Measurements from ENCODE around the gene CA6. TPM values are rescaled to one million over a fixed set of nuclear protein-coding genes. Genes with fewer than 3 reads are reported as not detected.
"Not testable (repeated sequence)": the region's sequence is repeated elsewhere in the genome, so short reads cannot be mapped to it uniquely, and the experiment has no call there.

CA6 gene
- total RNA-seq, 1 experiment from 2014 or later = not detected

DNA sequence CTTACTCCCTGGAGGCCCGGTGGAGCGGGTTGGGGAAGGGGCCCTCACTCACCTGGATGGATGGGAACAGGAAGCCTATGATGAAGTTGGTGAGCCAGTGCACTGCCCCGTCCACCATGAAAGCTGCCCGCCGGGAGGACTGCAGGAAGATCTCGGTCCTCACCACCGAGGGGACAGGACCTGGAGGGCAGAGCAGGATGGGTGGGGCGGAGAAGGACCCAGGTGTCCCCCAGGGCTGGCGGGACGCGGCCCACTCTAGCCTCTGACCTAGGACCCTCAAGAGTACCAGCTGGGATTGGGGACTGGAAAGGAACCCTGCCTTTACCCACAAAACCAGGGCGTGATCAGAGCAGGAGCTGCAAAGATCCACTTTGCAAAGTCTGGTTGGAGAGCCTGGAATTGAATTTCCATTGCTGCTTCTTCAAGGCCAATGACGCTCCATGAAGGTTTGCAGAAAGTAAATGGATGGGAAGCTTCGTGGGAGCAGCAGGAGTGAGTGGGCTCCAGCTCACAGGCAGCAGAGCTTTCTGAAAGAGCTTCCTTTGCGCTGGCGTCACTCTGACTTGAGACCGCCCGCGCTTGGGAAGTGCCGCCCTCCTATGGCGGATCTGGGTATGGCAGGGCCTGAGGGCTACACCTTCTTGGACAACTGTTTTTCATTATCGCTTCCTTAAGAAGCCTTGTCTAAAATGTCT, 59.2 kb downstream of the CA6 start:
- peak; percentile 64 for DNase-seq (ENCODE audit: low read depth)

DNA sequence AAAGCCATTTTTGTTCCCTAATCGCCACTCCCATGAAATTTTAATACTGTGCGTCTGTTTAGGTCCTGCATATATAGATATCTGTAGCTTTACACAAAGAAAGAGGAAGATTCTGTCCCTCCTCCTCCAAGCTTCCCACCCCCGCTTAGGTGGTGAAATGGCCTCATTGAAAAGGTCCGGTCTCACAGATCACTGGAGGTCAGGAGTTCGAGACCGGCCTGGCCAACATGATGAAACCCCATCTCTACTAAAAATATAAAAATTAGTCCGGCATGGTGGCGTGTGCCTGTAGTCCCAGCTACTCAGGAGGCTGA, 59.7 kb downstream of the CA6 start:
- no peak for DNase-seq (ENCODE audit: low read depth)

GRCh38 chr1:9006956-9007615, 61.4 kb downstream of the CA6 start:
- DNase-seq (ENCODE audit: low read depth) = no peak

GRCh38 chr1:9008236-9008635, 62.6 kb downstream of the CA6 start:
- no peak for DNase-seq (ENCODE audit: low read depth)

- no peak for DNase-seq (ENCODE audit: low read depth)
Observed at GRCh38 chr1:9009438-9010370, 64.0 kb downstream of the CA6 start.

DNA sequence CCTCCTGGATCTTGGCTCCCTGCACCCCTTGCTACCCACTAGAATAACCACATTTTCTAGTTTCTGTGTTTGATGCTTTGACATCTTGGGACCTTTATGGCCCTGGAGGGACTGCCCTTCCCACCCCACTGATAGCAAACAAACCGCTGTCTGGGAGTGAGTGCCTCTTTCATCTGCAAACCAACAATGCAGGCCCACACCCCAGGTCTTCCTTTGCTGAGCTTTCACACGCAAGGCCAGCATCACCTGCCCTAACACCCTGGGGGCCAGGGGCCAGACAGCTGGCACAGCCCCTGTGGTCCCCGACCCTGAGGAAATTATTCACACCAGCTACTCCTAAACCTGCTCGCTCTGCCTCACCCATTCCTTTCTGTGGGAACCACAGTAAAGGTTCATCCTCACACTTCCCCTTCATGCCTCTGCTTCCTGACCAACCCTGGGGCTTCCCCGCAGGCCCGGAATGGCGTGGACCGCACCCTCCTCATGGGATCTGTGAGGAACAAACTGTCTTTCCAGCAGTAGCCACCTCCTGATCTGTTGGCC, 65.2 kb downstream of the CA6 start:
- DNase-seq (ENCODE audit: low read depth) = no peak

GRCh38 chr1:9013819-9014218, 68.2 kb downstream of the CA6 start:
- peak; percentile 3 for DNase-seq (ENCODE audit: low read depth)

- DNase-seq (ENCODE audit: low read depth) = no peak
Observed at GRCh38 chr1:9014475-9015375, 69.1 kb downstream of the CA6 start.

DNA sequence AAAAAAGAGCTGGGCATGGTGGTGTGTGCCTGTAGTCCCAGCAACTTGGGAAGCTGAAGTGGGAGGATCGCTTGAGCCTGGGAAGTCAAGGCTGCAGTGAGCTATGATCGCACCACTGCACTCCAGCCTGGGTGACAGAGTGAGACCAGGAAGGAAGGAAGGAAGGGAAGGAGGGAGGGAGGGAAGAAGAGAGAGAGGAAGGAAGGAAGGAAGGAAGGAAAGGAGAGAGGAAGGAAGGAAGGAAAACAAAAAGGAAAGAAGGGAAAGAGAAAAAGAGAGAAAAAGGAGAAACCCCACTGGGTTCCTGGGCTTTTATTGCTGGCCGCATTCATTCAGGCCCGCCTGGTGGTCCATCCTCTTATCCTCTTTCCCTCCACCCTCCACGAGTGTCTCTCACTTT, 70.8 kb downstream of the CA6 start:
- DNase-seq (ENCODE audit: low read depth) = no peak

DNA sequence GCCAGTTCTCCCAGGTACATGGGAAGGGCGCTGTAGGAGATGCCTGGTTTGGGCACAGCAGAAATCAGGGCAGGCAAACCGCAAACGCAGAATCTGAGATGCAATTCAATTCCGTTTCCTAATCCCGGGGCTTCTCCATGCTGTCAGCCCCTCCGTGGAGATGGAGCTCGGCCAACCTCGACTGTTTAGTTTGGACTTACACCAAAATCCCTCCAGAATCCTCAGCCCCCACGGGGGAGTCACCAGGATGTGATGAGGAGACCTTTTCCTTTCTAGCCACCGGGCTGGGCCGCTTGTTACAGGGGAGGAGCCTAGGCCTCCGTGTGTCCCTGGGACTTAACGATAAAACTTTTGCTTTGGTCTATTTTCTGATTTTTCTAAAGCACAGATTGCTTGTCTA, 72.7 kb downstream of the CA6 start:
- no peak for DNase-seq (ENCODE audit: low read depth)

- DNase-seq (ENCODE audit: low read depth) = no peak
Observed at GRCh38 chr1:9019896-9020295, 74.2 kb downstream of the CA6 start.

DNA sequence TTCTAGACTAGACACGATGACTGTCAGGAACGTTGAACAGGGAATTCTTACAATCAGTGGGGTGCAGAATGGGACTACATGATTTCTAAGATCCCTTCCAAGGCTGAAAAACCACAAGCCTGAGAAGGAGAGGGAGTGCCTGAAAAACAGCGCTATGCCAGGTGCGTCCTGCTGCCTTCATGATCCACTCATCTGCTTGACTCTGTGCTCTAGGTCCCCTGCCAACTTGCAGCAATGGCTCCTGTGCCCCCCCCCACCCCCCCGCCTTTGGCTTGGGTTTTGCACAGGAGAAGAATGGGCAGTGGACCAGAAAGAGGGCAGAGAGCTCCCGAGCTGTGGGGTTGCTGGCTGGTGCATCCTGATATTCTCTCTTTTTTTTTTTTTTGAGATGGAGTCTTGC, 74.6 kb downstream of the CA6 start:
- no peak for DNase-seq (ENCODE audit: low read depth)

- not testable (repeated sequence) for DNase-seq (ENCODE audit: low read depth)
Observed at GRCh38 chr1:9022026-9022738, 76.5 kb downstream of the CA6 start.

DNA sequence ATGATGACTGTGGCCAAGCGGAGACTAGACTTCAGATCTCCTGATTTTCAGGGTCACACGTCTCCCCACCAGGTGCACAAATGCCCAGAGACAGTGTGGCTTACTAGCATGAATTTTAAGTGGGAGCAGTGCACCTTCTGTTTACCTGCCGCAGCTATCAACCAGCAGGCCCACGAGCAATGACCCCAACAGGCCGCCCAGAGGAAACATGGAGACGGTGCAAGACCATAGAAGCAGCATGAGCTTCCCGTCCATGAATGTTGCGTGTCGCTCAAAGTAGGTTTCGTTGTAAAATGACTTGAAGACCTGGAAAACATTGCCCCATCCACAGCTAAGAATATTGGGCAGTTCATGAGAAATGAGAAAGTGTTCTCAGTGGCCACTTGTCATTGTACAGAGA, 77.1 kb downstream of the CA6 start:
- DNase-seq (ENCODE audit: low read depth) = no peak

Other genes starting within 250 kb of the CA6 start
- gene RERE, start 128.2 kb upstream of the CA6 start, total RNA-seq (2014; rRNA removed) = 5.6 and 9.8 TPM in 2 replicates
- 2,184 and 2,442 TPM in 2 replicates for gene ENO1, start 67.2 kb upstream of the CA6 start, total RNA-seq (2014; rRNA removed)
- not detected in 2 replicates for gene SLC2A7, start 80.6 kb downstream of the CA6 start, total RNA-seq (2014; rRNA removed)
- 0.57 TPM in 1 of 2 replicates, not detected in the other for gene SLC2A5, start 123.8 kb downstream of the CA6 start, total RNA-seq (2014; rRNA removed)
- gene GPR157, start 183.2 kb downstream of the CA6 start, total RNA-seq (2014; rRNA removed) = 1.9 TPM in 2 replicates